Measurements from ENCODE around the gene SPECC1L. TPM values are rescaled to one million over a fixed set of nuclear protein-coding genes. Genes with fewer than 3 reads are reported as not detected.

SPECC1L gene
- total RNA-seq, 2 experiments from 2014 or later, result 33.5 to 35.7 TPM

DNA sequence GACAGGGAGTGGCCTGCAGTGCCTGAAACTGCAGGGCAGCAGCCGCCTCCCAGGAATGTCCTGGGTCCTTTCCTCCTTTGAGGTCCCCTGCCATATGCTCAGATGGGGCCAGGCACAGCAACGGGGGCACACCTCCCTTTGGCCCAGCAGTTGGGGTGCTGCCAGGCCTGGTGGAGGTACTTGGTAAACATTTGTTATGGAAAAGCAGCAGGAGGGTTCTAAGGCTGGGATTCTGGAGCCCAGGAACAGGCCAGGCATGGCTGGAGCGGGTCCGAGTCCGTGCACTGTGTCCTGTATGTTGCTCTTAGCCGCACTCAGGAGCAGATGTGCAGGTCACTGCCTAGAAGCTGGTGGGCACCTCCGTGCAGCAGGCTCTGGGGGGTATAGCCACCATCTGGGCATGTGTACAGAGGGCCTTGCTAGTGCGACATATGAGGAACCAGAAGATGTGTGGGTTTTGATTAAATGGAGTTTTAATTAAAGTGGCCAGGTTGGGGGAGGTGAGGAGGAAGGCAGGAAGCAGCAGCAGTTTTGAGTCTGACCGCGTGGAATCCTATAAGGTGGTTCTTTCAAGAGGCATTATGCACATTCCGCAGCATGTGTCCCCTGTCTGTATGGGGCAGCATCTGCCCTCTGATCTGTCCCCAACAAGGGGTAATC is 158.2 kb downstream of the SPECC1L start:
- Mint-ChIP-seq H3K36me3 (ENCODE audit: low read depth) (peaks cover 12% of the 10 kb centered on the region), H3K4me1 (ENCODE audit: low read depth) (peaks cover 69% of the 10 kb centered on the region), H3K4me3 (peak overlapping the region; percentile 84), H3K27me3 (ENCODE audit: low read depth) (no peaks in the 10 kb centered on the region), H3K27ac (peak overlapping the region; percentile 96), H3K9me3 (no peaks in the 10 kb centered on the region)
- CTCF ChIA-PET, result interaction anchor here (1.3 to 2.8 kb wide), 4 partner anchors 9 to 95 kb away, joined by 3 to 10 read pairs (median 4); no protein-coding TSS in a partner anchor
- intact Hi-C loops (cut with micrococcal nuclease), result loop anchor here (1.0 to 10.0 kb wide), 3 partner anchors 126 to 638 kb away; partner anchors contain the start of genes GUCD1, MIF and SNRPD3
- DNase-seq, result no peak

DNA sequence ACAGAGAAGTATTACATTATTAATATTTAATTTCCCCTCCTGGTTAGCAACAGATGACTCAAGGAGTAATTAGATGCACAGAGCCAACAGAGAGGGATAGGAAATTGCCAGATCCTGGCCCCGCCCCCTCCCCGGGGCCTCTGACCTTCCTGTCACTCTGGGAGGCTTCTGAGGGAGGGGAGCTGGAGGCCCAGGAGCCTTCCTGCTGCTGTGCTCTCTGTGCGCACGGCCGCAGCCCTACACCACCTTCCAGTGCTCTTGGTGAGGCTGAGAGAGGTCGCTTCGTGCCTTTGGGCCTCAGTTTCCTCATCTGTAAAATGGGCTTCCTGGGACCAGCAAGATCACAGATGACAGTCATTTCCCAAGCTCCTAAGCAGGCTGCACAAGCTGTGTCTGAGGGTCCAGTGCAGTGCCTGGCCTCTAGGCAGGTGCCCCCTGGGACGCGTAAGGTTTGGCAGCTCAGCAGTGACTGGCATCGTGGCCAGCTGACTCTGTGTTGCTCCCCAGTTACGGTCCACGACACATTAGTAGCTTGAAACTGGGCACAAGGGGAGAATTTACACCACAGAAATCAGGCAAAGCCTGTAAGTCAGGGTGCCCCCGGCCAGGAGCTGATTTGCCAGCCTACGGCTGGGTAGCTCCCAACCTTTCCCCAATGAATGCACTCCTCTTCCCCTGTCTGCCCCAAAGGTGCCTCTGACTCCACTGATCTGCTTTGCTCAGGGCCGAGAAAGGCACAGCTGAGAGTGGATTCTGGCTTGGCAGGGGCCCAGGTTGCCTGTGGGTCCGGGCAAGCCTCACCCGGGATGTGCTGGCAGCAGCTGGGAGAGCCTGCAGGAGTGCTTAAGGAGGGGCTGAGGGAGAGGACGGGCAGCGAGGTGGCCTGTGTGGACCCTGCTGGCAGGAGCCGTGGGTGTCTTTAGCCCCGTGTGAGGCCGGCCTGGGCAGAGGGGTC is 159.1 kb downstream of the SPECC1L start:
- no peaks in the 10 kb centered on the region for H3K9me3 Mint-ChIP-seq
- intact Hi-C loops (cut with micrococcal nuclease), result loop anchor here (1.0 to 10.0 kb wide), 4 partner anchors 126 to 722 kb away; partner anchors contain the start of genes GUCD1, MIF and SNRPD3
- H3K27me3 Mint-ChIP-seq (ENCODE audit: low read depth), result no peaks in the 10 kb centered on the region
- peak overlapping the region; percentile 84 for H3K4me3 Mint-ChIP-seq
- H3K27ac Mint-ChIP-seq, result peak overlapping the region; percentile 96
- H3K36me3 Mint-ChIP-seq (ENCODE audit: low read depth), result peaks cover 17% of the 10 kb centered on the region
- CTCF ChIA-PET, result interaction anchor here (0.6 to 2.8 kb wide), 5 partner anchors 8 to 94 kb away, joined by 3 to 10 read pairs (median 4); no protein-coding TSS in a partner anchor
- DNase-seq, result peak; percentile 93
- H3K4me1 Mint-ChIP-seq (ENCODE audit: low read depth), result peaks cover 76% of the 10 kb centered on the region

- peaks cover 81% of the 10 kb centered on the region for H3K4me1 Mint-ChIP-seq (ENCODE audit: low read depth)
- CTCF ChIA-PET, result interaction anchor here (0.6 to 2.8 kb wide), 3 partner anchors 7 to 91 kb away, joined by 3 to 10 read pairs (median 4); no protein-coding TSS in a partner anchor
- intact Hi-C loops (cut with micrococcal nuclease), result loop anchor here (5.0 kb wide), 1 partner anchor 723 kb away; no protein-coding TSS in a partner anchor
Observed at GRCh38 chr22:24430431-24431308, 160.0 kb downstream of the SPECC1L start.

DNA sequence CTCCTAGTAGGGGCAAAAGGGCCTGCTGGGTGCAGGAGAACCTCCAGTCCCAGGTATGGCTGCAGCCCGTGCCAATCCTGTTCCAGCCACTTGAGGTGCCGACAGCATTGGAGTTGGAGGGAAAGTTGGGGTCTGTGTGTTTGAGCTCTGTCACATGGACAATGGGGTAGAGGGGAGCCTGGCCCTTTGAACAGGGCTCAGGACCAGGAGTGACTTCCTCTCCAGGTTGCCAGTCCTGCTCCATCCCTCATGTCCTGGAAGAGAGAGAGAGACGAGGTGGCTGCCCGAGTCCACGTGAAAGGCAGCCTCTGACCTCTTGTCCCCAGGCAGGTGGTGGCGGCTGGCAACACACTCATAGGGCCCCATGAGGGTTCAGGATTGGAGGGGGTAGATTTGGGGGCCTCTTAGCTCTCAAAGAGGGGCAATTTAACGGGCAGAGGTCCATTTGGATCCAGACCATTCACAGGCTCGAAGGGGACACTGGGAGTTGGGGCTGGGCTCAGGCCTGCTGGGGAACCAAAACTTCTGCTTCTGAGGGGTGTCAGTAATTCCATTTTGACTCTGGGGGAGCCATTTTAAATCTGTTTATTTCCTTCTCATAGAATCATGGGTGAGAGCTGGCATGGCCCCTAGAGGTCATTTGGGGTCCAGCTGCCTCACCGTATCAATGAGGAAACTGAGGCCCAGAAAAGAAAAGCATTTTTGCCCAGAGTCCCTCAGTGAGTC is 160.8 kb downstream of the SPECC1L start:
- CTCF ChIA-PET, result no interaction called here
- Mint-ChIP-seq H3K36me3 (ENCODE audit: low read depth) (peaks cover 25% of the 10 kb centered on the region), H3K27me3 (ENCODE audit: low read depth) (no peaks in the 10 kb centered on the region), H3K4me1 (ENCODE audit: low read depth) (peaks cover 81% of the 10 kb centered on the region), H3K27ac (peak overlapping the region; percentile 87), H3K9me3 (no peaks in the 10 kb centered on the region), H3K4me3 (peak overlapping the region; percentile 33)
- intact Hi-C loops (cut with micrococcal nuclease), result loop anchor here (5.0 kb wide), 1 partner anchor 724 kb away; no protein-coding TSS in a partner anchor
- DNase-seq, result no peak

More at GRCh38 chr22:24430431-24431308, 160.0 kb downstream of the SPECC1L start:
- no peaks in the 10 kb centered on the region for H3K9me3 Mint-ChIP-seq
- DNase-seq, result no peak
- peak overlapping the region; percentile 84 for H3K4me3 Mint-ChIP-seq
- peak overlapping the region; percentile 96 for H3K27ac Mint-ChIP-seq
- no peaks in the 10 kb centered on the region for H3K27me3 Mint-ChIP-seq (ENCODE audit: low read depth)
- H3K36me3 Mint-ChIP-seq (ENCODE audit: low read depth), result peaks cover 24% of the 10 kb centered on the region

DNA sequence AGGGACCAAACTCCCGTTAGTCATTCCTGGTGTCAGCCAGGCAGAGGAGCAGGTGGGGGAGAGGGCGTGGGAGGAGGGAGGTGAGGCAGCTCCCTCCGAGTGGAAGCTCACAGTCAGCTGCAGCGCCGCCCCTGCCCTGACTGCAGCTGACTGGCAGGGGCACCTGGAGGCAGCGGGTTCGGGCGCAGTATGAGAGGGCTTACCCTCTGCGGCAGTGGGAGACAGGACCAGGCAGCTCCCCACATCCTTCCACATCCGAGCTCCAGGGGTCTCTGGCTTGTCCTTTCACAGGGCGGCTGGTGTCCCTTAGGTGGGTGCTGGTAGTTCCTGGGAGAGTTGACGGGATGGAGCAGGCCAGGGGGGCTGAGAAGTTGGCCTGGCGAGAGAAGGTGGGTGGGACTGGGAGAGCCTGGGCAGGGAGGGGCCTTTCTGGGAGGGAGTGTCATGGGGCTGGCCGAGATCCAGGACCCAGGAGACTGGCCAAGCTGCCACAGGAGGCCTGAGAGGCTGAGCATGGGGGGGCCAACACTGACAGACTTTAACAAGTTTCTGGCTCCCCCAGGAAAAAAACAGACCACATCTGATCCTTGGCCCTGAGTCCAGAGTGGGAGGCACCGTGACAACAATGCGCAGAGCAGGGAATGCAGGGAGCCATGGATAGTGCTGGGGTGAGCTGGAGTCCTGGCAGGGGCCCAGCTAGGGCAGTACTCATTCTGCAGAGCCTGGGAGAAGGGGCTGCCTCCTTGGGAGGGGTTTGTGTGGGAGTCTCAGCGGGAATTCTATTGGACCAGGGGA is 161.6 kb downstream of the SPECC1L start:
- CTCF ChIA-PET, result no interaction called here
- H3K4me1 Mint-ChIP-seq (ENCODE audit: low read depth), result peaks cover 80% of the 10 kb centered on the region
- intact Hi-C loops (cut with micrococcal nuclease), result loop anchor here (5.0 kb wide), 1 partner anchor 725 kb away; no protein-coding TSS in a partner anchor
- H3K36me3 Mint-ChIP-seq (ENCODE audit: low read depth), result peaks cover 30% of the 10 kb centered on the region
- H3K4me3 Mint-ChIP-seq, result peak overlapping the region; percentile 33
- no peaks in the 10 kb centered on the region for H3K9me3 Mint-ChIP-seq
- DNase-seq, result peak; percentile 68
- H3K27ac Mint-ChIP-seq, result peak overlapping the region; percentile 87
- H3K27me3 Mint-ChIP-seq (ENCODE audit: low read depth), result no peaks in the 10 kb centered on the region

DNA sequence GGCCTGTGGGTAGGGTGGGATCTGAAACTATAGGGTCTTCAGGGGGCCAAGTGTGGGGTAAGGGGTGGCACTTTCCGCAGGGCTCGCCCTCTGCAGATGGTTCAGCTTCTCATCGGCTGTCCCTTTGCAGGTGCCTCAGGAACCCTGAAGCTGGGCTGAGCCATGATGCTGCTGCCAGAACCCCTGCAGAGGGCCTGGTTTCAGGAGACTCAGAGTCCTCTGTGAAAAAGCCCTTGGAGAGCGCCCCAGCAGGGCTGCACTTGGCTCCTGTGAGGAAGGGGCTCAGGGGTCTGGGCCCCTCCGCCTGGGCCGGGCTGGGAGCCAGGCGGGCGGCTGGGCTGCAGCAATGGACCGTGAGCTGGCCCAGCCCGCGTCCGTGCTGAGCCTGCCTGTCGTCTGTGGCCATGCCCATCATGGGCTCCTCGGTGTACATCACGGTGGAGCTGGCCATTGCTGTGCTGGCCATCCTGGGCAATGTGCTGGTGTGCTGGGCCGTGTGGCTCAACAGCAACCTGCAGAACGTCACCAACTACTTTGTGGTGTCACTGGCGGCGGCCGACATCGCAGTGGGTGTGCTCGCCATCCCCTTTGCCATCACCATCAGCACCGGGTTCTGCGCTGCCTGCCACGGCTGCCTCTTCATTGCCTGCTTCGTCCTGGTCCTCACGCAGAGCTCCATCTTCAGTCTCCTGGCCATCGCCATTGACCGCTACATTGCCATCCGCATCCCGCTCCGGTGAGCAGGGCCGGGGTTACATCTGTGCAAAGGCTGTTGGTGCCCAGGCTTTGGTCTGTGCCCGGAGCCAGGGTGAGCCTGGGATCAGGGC is 162.6 kb downstream of the SPECC1L start:
- Mint-ChIP-seq H3K36me3 (ENCODE audit: low read depth) (peaks cover 34% of the 10 kb centered on the region), H3K4me1 (ENCODE audit: low read depth) (peaks cover 87% of the 10 kb centered on the region), H3K27me3 (ENCODE audit: low read depth) (no peaks in the 10 kb centered on the region), H3K4me3 (peak overlapping the region; percentile 2), H3K9me3 (no peaks in the 10 kb centered on the region), H3K27ac (peak overlapping the region; percentile 99)
- no peak for DNase-seq
- CTCF ChIA-PET, result interaction anchor here (0.6 to 1.1 kb wide), 2 partner anchors 9 to 10 kb away, joined by 3 read pairs; no protein-coding TSS in a partner anchor
- intact Hi-C loops (cut with micrococcal nuclease), result loop anchor here (5.0 kb wide), 1 partner anchor 726 kb away; no protein-coding TSS in a partner anchor

- peaks cover 29% of the 10 kb centered on the region for H3K36me3 Mint-ChIP-seq (ENCODE audit: low read depth)
- H3K4me1 Mint-ChIP-seq (ENCODE audit: low read depth), result peaks cover 92% of the 10 kb centered on the region
- CTCF ChIA-PET, result interaction anchor here (1.1 to 2.5 kb wide), 3 partner anchors 8 to 12 kb away, joined by 3 to 14 read pairs (median 9); no protein-coding TSS in a partner anchor
- peak overlapping the region; percentile 58 for H3K4me3 Mint-ChIP-seq
- intact Hi-C loops (cut with micrococcal nuclease), result loop anchor here (1.0 to 5.0 kb wide), 10 partner anchors 8 to 727 kb away; partner anchors contain the start of genes CABIN1, GUCD1 and SNRPD3
- H3K27ac Mint-ChIP-seq, result peak overlapping the region; percentile 99
- DNase-seq, result peak; percentile 84
- H3K27me3 Mint-ChIP-seq (ENCODE audit: low read depth), result no peaks in the 10 kb centered on the region
- no peaks in the 10 kb centered on the region for H3K9me3 Mint-ChIP-seq
Observed at GRCh38 chr22:24433828-24434470, 163.3 kb downstream of the SPECC1L start.

- intact Hi-C loops (cut with micrococcal nuclease), result loop anchor here (1.0 to 5.0 kb wide), 10 partner anchors 8 to 727 kb away; partner anchors contain the start of genes CABIN1, GUCD1 and SNRPD3
- Mint-ChIP-seq H3K4me1 (ENCODE audit: low read depth) (peaks cover 94% of the 10 kb centered on the region), H3K27ac (peak overlapping the region; percentile 99), H3K36me3 (ENCODE audit: low read depth) (peaks cover 31% of the 10 kb centered on the region), H3K4me3 (peak overlapping the region; percentile 58), H3K27me3 (ENCODE audit: low read depth) (no peaks in the 10 kb centered on the region), H3K9me3 (no peaks in the 10 kb centered on the region)
- CTCF ChIA-PET, result interaction anchor here (0.8 to 2.5 kb wide), 5 partner anchors 8 to 87 kb away, joined by 3 to 14 read pairs (median 5); no protein-coding TSS in a partner anchor
- DNase-seq, result peak; percentile 93
Observed at GRCh38 chr22:24434471-24435322, 164.1 kb downstream of the SPECC1L start.
